Measurements from ENCODE around the gene NUDT19.
A peak's percentile ranks its signal among the peaks of the same experiment; 100 is the strongest.
"Not testable (repeated sequence)": the region's sequence is repeated elsewhere in the genome, so short reads cannot be mapped to it uniquely, and the experiment has no call there.

Gene NUDT19

DNA sequence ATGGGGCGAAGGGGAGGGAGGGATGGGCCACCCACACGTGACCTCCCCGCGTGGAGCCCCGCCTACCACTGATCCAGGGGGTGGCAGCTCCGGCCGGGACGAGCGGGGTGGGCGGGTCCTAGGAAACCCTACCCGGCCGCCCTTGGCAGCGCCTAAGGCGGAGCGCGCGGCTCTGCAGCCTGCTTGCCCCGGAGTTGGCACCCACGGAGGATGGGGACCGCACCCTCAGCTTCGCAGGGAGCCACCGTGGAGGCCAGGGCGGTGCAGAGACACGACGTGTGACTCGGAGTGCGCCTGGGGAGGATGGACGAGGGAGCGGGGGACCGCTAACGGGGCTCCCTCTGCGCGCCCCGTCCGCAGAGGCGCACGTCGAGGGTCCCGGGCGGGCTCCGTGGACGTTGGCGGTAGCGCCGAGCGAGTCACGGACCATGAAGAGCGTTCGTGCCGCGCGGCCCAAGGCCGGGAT is 15.9 kb upstream of the NUDT19 start, which contains the start of gene RGS9BP:
Gene RGS9BP, plus strand, starts transcription at position 129 of the 466 bp plus-strand sequence. CDS start 416 bp downstream, outside the sequence.
- peak; percentile 68 for DNase-seq (ENCODE audit: low spot score)

- no peak for DNase-seq (ENCODE audit: low spot score)
Observed at GRCh38 chr19:32676186-32676894, 15.3 kb upstream of the NUDT19 start.

GRCh38 chr19:32676895-32677359 is 14.7 kb upstream of the NUDT19 start:
- DNase-seq (ENCODE audit: low spot score), result no peak

DNA sequence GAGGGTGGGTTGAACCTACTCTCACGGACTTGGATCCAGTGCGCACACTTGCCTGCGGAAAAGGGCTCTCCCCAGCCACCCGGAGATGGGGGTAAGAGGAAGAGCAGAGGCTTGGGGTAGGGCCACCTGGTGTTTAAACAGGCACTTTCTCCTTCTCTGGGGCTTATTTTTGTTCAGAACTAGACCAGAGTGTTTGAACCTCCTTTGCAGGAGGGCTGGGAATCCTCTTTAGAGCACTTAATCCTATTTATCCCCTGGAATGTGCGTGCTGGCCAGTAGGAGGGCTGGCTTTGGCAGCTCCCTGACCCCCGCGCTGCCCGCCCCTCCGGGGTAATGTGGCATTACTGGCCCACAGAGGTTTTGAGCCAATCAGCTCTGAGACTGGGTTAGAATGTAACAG is 14.0 kb upstream of the NUDT19 start:
- DNase-seq (ENCODE audit: low spot score), result no peak

DNA sequence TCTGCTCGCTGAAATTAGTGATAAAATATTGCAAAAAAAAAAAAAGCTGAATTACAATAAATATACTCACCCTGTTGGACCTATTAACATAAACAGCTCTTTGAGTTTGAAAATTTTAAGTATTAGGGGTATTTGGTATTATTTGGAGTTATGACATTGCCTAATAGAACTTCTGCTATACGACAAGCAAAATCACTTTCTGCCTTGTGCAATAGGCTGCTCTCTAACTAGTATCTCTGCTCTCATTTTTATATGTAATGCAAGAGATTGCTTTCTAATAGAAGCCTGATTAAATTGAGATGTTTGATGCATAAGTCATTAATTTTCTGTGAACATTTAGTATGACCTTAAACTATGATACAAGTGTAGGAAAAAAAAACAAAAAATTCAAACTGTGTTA is 10.6 kb upstream of the NUDT19 start:
- no peak for DNase-seq (ENCODE audit: low spot score)

GRCh38 chr19:32682317-32682716 is 9.3 kb upstream of the NUDT19 start:
- DNase-seq (ENCODE audit: low spot score), result no peak

- DNase-seq (ENCODE audit: low spot score), result no peak
Observed at GRCh38 chr19:32686847-32687475, 4.7 kb upstream of the NUDT19 start.

DNA sequence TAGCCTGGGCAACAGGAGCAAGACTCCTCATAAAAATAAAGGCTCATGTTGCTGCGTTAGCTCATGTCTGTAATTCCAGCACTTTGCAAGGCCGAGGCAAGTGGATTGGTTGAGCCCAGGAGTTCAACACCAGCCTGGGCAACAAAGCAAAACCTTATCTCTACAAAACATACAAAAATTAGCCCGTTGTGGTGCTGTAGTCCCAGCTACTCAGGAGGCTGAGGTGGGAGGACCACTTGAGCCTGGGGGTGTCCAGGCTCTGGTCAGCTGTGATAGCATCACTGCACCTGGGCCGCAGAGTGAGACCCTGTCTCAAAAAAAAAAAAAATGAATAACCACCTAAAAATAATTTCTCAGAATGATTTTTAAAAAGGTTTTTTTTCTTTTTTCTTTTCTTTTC is 3.9 kb upstream of the NUDT19 start:
- no peak for DNase-seq (ENCODE audit: low spot score)

- no peak for DNase-seq (ENCODE audit: low spot score)
Observed at GRCh38 chr19:32688311-32688710, 3.3 kb upstream of the NUDT19 start.

DNA sequence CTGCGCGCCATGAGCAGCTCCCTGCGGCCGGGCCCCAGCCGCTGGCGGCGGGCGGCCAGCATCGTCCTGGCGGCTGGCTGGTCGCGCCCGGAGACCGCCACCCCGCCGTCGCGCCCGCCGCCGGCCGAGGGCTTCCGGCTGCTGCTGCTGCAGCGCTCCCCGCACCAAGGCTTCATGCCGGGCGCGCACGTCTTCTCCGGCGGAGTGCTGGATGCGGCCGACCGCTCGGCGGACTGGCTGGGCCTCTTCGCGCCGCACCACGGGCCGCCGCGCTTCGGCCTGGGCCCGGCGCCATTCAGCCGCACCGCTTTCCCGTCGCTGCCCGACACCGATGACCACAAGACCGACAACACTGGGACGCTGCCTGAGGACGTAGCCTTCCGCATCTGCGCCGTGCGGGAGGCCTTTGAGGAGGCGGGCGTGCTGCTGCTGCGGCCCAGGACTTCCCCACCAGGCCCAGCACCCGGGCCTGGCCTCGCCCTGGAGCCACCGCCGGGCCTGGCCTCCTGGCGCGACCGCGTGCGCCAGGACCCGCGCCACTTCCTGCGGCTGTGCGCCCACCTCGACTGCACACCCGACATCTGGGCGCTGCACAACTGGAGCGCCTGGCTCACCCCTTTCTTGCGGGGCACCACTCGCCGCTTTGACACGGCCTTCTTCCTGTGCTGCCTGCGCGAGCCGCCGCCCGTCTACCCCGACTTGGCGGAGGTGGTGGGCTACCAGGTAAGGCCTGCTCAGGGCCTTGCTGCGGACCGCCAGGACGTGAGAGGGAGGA is 518 bp downstream of the NUDT19 start:
- no peak for DNase-seq (ENCODE audit: low spot score)

- DNase-seq (ENCODE audit: low spot score), result no peak
Observed at GRCh38 chr19:32692727-32693061, 1.1 kb downstream of the NUDT19 start.

DNA sequence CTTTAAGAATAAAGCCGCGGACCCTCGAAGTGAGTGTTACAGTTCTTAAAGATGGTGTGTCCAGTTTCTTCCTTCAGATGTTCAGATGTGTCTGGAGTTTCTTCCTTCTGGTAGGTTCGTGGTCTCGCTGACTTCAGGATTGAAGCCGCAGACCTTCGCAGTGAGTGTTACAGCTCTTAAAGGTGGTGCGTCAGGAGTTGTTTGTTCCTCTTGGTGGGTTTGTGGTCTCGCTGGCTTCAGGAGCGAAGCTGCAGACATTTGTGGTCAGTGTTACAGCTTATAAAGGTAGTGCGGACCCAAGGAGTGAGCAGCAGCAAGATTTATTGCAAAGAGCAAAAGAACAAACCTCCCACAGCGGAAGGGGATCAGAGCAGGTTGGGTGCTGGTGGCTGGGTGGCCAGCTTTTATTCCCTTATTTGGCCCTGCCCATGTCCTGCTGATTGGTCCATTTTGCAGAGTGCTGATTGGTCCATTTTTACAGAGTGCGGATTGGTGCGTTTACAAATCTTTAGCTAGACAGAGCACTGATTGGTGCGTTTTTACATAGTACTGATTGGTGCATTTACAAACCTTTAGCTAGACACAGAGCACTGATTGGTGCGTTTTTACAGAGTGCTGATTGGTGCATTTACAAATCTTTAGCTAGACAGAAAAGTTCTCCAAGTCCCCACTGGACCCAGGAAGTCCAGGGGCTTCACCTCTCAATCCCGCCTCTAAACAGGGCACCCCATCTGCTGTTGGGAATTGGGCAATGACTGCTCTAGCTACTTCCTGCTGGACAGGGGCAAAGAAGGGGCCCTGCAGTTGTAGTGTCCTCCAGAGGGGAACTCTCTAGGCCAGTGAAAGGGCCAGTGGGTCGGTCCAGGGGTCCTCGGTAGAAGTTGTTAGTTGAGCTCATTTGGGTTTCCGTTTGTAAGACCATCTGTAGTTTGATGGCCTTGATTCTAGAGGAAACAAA is 1.8 kb downstream of the NUDT19 start:
- DNase-seq (ENCODE audit: low spot score), result not testable (repeated sequence)

GRCh38 chr19:32694316-32694715 is 2.7 kb downstream of the NUDT19 start:
- DNase-seq (ENCODE audit: low spot score), result not testable (repeated sequence)

DNA sequence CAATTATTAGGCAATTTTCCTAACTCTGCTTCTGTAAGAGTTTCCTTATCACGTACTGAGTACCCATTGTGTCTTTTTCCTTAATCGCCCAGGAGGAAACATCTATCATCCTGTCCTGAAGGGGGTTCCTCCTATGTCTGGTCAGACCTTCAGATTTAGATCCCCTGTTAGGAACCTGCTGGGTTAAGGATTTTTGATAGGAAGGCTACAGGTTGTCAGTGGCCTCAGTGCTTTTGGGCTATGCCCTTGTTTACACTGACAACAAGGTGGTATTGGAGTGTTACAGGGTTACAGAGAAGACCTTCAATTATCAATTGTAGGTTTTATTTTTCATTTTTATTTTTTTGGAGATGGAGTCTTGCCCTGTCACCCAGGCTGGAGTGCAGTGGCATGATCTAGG is 3.2 kb downstream of the NUDT19 start:
- not testable (repeated sequence) for DNase-seq (ENCODE audit: low spot score)

DNA sequence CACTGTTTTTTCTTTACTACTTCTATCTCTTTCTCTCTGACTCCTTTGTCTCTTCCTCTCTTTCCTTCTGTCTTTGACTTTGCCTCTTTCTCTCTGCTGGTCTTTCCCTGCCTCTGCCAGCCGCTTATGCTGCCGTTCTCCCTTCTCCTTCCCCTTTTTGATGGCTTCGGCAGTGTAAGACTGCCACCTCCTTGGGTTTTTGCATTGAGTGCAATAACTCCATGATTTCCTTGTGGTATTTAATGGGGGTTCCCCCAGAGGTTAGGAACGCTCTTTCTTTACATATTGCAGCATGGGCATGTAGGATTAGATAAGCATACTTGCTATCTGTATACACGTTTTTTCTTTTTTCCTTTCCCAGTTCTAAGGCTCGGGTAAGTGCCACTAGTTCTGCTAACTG is 3.9 kb downstream of the NUDT19 start:
- not testable (repeated sequence) for DNase-seq (ENCODE audit: low spot score)

GRCh38 chr19:32696771-32697170 is 5.2 kb downstream of the NUDT19 start:
- DNase-seq (ENCODE audit: low spot score), result not testable (repeated sequence)

- not testable (repeated sequence) for DNase-seq (ENCODE audit: low spot score)
Observed at GRCh38 chr19:32700129-32700528, 8.5 kb downstream of the NUDT19 start.

DNA sequence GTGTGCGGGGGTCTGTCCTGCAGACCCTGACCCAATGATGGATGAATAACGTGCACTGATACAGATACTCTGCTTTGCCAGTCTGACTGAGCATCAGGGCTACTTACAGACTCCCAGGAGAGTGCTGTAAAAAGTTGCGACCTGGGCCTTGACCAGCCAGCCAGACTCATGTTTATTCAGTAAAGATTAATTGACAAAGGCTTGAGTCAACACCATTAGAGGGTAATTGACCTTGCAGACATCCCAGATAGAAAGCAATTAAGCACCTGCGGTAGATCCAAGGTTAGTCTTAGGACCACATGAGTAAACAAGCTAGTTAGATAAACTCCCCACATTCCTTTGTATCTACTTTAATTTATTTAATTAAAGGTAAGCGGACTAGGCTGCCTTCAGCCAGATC is 10.4 kb downstream of the NUDT19 start:
- DNase-seq (ENCODE audit: low spot score), result no peak

- not testable (repeated sequence) for DNase-seq (ENCODE audit: low spot score)
Observed at GRCh38 chr19:32704006-32704405, 12.4 kb downstream of the NUDT19 start.

DNA sequence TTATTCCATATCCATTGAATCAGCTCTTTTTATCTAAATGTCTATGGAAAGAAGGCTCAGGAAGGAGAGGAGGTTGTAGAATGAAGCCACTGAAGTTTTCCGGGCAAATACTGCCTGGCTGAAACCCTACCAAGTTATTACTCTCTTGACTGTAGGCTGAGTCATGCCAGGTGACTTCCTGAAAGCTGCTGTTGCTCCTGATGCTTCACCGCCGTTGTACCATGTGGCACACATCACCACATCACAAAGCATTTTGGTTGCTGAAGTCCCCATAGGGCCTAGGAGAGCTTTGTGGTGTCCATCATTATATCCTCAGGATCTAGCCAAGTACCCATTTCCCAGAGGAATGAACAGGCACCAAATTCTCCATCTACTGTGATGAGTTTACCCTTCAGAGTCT is 16.8 kb downstream of the NUDT19 start:
- DNase-seq (ENCODE audit: low spot score), result peak; percentile 40

- DNase-seq (ENCODE audit: low spot score), result no peak
Observed at GRCh38 chr19:32709032-32709431, 17.4 kb downstream of the NUDT19 start.

DNA sequence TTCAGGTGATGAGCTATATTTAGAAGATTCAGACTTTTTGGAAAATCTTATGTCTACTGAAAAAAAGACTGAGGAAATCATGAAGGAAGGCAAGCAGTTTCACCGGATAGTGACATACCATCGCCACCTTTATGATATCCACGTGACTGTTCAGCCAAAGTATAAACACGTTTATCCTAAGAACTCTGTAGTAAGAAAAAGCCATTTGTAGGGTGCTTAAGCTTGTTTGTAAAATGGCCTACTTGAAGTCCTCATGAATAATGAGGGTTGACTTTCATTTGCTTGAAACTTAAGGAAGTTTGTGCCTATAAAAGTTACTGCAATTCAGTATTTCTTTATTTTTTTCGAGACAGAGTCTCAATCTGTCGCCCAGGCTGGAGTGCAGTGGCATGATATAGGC is 20.1 kb downstream of the NUDT19 start:
- no peak for DNase-seq (ENCODE audit: low spot score)
